ENCODE results near the gene GRK2.

- TF ChIP-seq CTCF (IDR thresholded peaks at IDR 0.05; ENCODE audit: low read depth, low read length) (no peak), EZH2phosphoT487 (IDR thresholded peaks at IDR 0.05; ENCODE audit: low read depth) (no peak)
Observed at GRCh38 chr11:67250059-67251043, 15.9 kb upstream of the GRK2 start.
